Esophagus muscularis mucosa (tissue), 3 donors: Measurements from ENCODE around the gene PKN1.

Source experiments
- POLR2A ChIP-seq: fragments of 450-650 bp; IDR thresholded peaks from one replicate; pipeline ENCODE4 v1.6.1; 2017; ENCODE audit warnings: antibody characterized with exemption, moderate library complexity, mild to moderate bottlenecking, low read depth
- TF ChIP-seq, protein P1 (sequence below), 3 experiments: fragments of 200-600 bp in 2 of 3; fragments of 450-650 bp in 1 of 3; sonication (generic) in 2 of 3; IDR thresholded peaks; one replicate each; pipeline ENCODE4 v1.5.1; 2017 to 2019; ENCODE audit warnings: antibody characterized with exemption in 3 of 3, mild to moderate bottlenecking in 2 of 3, moderate library complexity in 1 of 3

DNA sequence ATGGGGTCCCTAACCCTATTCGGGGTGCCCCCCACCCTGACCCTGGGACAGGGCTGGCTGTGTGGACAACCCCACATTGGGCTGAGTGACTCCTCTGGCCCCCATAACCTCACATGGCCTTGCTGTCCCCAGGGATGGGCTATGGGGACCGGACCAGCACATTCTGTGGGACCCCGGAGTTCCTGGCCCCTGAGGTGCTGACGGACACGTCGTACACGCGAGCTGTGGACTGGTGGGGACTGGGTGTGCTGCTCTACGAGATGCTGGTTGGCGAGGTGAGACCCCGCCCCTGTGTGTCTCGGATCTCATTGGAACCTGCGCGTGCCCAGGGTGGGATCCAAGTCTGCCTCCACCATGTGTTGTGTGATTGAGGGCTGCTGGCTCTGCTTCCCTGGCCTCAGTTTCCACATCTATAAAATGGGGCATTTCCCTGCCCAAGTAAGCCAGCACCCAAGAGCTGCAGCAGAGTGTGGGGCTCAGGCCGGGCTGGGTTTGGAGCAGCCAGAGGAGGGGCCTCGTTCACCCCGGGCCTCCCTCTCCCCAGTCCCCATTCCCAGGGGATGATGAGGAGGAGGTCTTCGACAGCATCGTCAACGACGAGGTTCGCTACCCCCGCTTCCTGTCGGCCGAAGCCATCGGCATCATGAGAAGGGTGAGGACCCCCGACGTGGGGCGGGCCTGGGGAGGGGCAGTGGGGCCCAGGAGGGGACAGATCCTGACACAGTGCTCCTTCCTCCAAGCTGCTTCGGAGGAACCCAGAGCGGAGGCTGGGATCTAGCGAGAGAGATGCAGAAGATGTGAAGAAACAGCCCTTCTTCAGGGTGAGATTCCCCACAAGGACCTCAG is 37.1 kb downstream of the PKN1 start:
- TF ChIP-seq, protein P1, sequence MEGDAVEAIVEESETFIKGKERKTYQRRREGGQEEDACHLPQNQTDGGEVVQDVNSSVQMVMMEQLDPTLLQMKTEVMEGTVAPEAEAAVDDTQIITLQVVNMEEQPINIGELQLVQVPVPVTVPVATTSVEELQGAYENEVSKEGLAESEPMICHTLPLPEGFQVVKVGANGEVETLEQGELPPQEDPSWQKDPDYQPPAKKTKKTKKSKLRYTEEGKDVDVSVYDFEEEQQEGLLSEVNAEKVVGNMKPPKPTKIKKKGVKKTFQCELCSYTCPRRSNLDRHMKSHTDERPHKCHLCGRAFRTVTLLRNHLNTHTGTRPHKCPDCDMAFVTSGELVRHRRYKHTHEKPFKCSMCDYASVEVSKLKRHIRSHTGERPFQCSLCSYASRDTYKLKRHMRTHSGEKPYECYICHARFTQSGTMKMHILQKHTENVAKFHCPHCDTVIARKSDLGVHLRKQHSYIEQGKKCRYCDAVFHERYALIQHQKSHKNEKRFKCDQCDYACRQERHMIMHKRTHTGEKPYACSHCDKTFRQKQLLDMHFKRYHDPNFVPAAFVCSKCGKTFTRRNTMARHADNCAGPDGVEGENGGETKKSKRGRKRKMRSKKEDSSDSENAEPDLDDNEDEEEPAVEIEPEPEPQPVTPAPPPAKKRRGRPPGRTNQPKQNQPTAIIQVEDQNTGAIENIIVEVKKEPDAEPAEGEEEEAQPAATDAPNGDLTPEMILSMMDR (IDR thresholded peaks at IDR 0.05) = no peak
- TF ChIP-seq POLR2A = no peak
